Neuronal stem cell (in vitro differentiated cells): ENCODE results near the gene ZNF701. TPM values are rescaled to one million over a fixed set of nuclear protein-coding genes. Genes with fewer than 3 reads are reported as not detected.

ENCODE experiments used
- DNase-seq: peaks from one replicate; pipeline ENCODE4 v3.0.0-alpha.2; 2013; ENCODE audit warnings: low spot score
- H2AFZ ChIP-seq: one replicate; pipeline ENCODE4 v1.6.1; 2013; ENCODE audit warnings: mild to moderate bottlenecking, low read length, inconsistent platforms
- H2AK5ac ChIP-seq: 2 replicates; pipeline ENCODE4 v1.6.1; 2013; ENCODE audit warnings: low read depth, mild to moderate bottlenecking, inconsistent platforms, low read length, moderate library complexity, mixed read lengths
- H2BK120ac ChIP-seq: 2 replicates; pipeline ENCODE4 v1.6.1; 2013; ENCODE audit warnings: low read depth, mild to moderate bottlenecking, inconsistent platforms, low read length, moderate library complexity, mixed read lengths
- H2BK12ac ChIP-seq: one replicate; pipeline ENCODE4 v1.6.1; 2013; ENCODE audit warnings: low read length, inconsistent platforms
- H2BK15ac ChIP-seq: 2 replicates; pipeline ENCODE4 v1.6.1; 2013; ENCODE audit warnings: mild to moderate bottlenecking, low read length, inconsistent platforms, mixed read lengths
- H2BK5ac ChIP-seq: one replicate; pipeline ENCODE4 v1.6.1; 2013; ENCODE audit warnings: inconsistent platforms, mild to moderate bottlenecking, low read length, moderate library complexity
- H3K14ac ChIP-seq: one replicate; pipeline ENCODE4 v1.6.1; 2013; ENCODE audit warnings: low read length, inconsistent platforms
- H3K18ac ChIP-seq: 2 replicates; pipeline ENCODE4 v1.6.1; 2013; ENCODE audit warnings: low read length, inconsistent platforms
- H3K23ac ChIP-seq: 2 replicates; pipeline ENCODE4 v1.6.1; 2013; ENCODE audit warnings: low read depth, mild to moderate bottlenecking, mixed read lengths, low read length, inconsistent platforms; ENCODE audit not compliant: poor library complexity
- H3K27ac ChIP-seq: replicated peaks from 3 replicates; pipeline ENCODE4 v1.5.1; 2013; ENCODE audit warnings: low read length, inconsistent platforms
- H3K27me3 ChIP-seq, 3 experiments: 2 replicates each; pipeline ENCODE4 v1.6.1; 2013; ENCODE audit warnings: low read length in 3 of 3, mild to moderate bottlenecking in 2 of 3, inconsistent platforms in 1 of 3, low read depth in 1 of 3, mixed read lengths in 1 of 3, moderate library complexity in 1 of 3; ENCODE audit not compliant: control insufficient read depth in 3 of 3, insufficient read depth in 3 of 3
- H3K36me3 ChIP-seq, 2 donors: replicated peaks in 1 of 2; 2 replicates each; pipeline ENCODE4 v1.6.1; 2013; ENCODE audit warnings: low read length in 2 of 2; ENCODE audit not compliant: control insufficient read depth in 2 of 2, insufficient read depth in 2 of 2
- H3K4ac ChIP-seq: 2 replicates; pipeline ENCODE4 v1.6.1; 2013; ENCODE audit warnings: inconsistent platforms, mild to moderate bottlenecking, low read length, moderate library complexity
- H3K4me1 ChIP-seq, 2 donors: 1 replicate in 1 of 2; 2 replicates in 1 of 2; pipeline ENCODE4 v1.6.1; 2013; ENCODE audit warnings: low read length in 2 of 2, low read depth in 1 of 2; ENCODE audit not compliant: control insufficient read depth in 2 of 2, insufficient read depth in 1 of 2
- H3K4me2 ChIP-seq: one replicate; pipeline ENCODE4 v1.6.1; 2013; ENCODE audit warnings: mild to moderate bottlenecking, low read length, inconsistent platforms; ENCODE audit not compliant: insufficient read depth, poor library complexity, severe bottlenecking
- H3K4me3 ChIP-seq, 2 donors: 2 replicates each; pipeline ENCODE4 v1.5.1; 2013; ENCODE audit warnings: low read length in 2 of 2, mild to moderate bottlenecking in 2 of 2, inconsistent platforms in 1 of 2, moderate library complexity in 1 of 2
- H3K79me1 ChIP-seq: one replicate; pipeline ENCODE4 v1.6.1; 2013; ENCODE audit warnings: low read depth, mild to moderate bottlenecking, inconsistent platforms, low read length, moderate library complexity
- H3K9ac ChIP-seq: one replicate; pipeline ENCODE4 v1.6.1; 2013; ENCODE audit warnings: mild to moderate bottlenecking, low read depth, low read length, inconsistent platforms; ENCODE audit not compliant: poor library complexity
- H3K9me3 ChIP-seq, 2 donors: replicated peaks in 1 of 2; 2 replicates each; pipeline versions ENCODE3 to v1.6.1; 2013; ENCODE audit warnings: low read length in 2 of 2, mild to moderate bottlenecking in 2 of 2, inconsistent platforms in 1 of 2, low read depth in 1 of 2, mixed read lengths in 1 of 2, moderate library complexity in 1 of 2; ENCODE audit not compliant: control insufficient read depth in 2 of 2, insufficient read depth in 1 of 2
- H4K8ac ChIP-seq: one replicate; pipeline ENCODE4 v1.6.1; 2013; ENCODE audit warnings: low read depth, mild to moderate bottlenecking, inconsistent platforms, low read length, moderate library complexity
- H4K91ac ChIP-seq: one replicate; pipeline ENCODE4 v1.6.1; 2013; ENCODE audit warnings: low read length, low read depth, mild to moderate bottlenecking, inconsistent platforms; ENCODE audit not compliant: poor library complexity
- WGBS, 2 donors: extraction: QIAGEN DNeasy Blood & Tissue Kit; methylation state at CpG; one replicate each; pipeline ENCODE4 v1.1.7; 2013; ENCODE audit warnings: missing lambda C conversion rate in 2 of 2, mixed read lengths in 1 of 2; ENCODE audit not compliant: insufficient read length in 2 of 2, insufficient replicate concordance in 1 of 2; ENCODE audit errors: extremely low coverage in 2 of 2; 5-methylcytosine and 5-hydroxymethylcytosine counted together
- polyA plus RNA-seq, 2 experiments: library from polyadenylated mRNA; stranded (reverse); fragments of 200-250 nt; gene quantifications; one replicate each; pipeline ENCODE4 v1.2.3, GENCODE V29; 2013

The ZNF701 gene
- 5.6 TPM for polyA plus RNA-seq (2013, experiment 1 of 2)
- 5.8 TPM for polyA plus RNA-seq (2013, experiment 2 of 2)

DNA sequence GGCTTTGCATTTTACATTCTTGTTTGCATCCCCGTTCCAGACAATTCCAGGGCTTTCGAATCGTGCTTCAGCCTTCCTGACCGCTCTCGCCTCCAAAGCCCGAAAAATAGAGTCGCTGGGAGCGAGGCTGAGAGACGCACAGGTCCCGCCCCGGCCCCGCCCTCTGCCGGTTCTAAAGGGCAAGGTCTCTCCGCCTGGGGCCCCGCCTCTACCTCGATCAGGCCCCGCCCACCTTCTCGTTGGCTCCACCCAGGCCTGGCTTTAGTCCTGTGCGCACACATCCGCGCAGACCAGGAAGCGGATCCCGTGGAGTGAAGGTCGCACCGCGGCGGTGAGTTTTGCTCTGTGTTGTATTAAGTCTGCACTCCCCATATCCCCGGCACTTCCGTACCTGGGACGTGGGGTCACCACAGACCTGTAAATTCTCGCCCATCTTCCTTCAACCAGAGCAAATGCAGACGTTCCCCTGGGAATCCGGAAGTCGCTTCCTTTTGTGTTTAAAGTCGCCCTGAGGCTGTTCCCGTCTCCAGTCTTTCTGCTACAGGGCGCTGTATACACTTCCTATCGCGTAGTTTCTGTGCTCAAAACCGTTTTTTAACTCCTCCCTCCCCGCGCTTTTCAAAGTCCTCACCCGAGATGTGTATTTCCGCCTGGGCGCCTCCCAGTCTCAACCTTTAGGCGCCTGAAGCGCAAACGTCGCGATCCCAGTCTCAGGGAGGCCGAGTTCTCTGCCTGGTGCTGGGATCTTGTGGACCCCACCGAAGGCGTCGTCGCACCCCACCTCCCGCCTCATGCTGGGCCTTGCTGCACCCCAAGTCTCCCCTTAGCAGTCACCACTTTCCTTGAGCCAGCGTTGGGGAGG is at the start of gene ZNF701:
Gene ZNF701, plus strand, starts transcription at position 288 of the 862 bp plus-strand sequence. CDS start 3,861 bp downstream, outside the sequence.
- Histone ChIP-seq H3K4me1 (peaks cover 0 to 2% of the 10 kb centered on the region in 2 donors), H3K27ac (peak within 1 kb of the TSS; percentile 95), H3K27me3 (no peaks in the 10 kb centered on the region), H3K79me1 (peaks cover 5% of the 10 kb centered on the region), H3K4me2 (peak within 1 kb of the TSS; percentile 96), H4K91ac (no peak within 1 kb of the TSS), H3K14ac (peak within 1 kb of the TSS; percentile 40), H3K18ac (peak within 1 kb of the TSS; percentile 89), H2BK15ac (no peak within 1 kb of the TSS), H3K9ac (peak within 1 kb of the TSS; percentile 90), H3K23ac (peak within 1 kb of the TSS; percentile 80), H2BK12ac (no peak within 1 kb of the TSS), H2BK5ac (no peak within 1 kb of the TSS), H3K9me3 (peaks cover 0 to 12% of the 10 kb centered on the region in 2 donors), H2AK5ac (no peak within 1 kb of the TSS), H3K4me3 (peak within 1 kb of the TSS; percentile 84 to 95), H2BK120ac (no peak within 1 kb of the TSS), H3K36me3 (peaks cover 6 to 35% of the 10 kb centered on the region in 2 donors), H3K4ac (no peak within 1 kb of the TSS), H2AFZ (peak within 1 kb of the TSS; percentile 88), H4K8ac (no peak within 1 kb of the TSS)
- peak; percentile 92 for DNase-seq
- no CpG with 5 or more reads among the region's 57 CpGs for WGBS, 2 donors

DNA sequence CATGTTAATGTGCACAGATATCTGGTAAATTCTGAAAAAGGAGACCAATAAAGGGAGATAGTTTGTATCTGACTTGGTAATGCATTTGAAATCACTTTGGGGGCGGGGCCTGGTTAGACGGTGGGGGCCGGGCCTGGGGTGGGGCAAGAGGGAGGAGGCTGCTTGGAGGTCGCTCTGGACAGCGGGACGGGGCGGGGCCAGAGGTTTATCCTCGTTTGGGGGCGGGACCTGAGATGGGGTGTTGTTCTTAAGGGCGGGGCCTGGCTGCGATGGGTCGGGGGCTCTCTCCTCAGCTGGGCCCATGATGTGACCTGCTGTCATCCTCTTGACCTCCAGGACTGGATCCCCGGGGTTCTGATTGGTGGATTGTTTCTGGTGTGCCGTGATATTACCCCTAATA is 47.5 kb upstream of the ZNF701 start:
- peaks cover 0 to 6% of the 10 kb centered on the region in 2 donors for H3K9me3 ChIP-seq
- no peak overlapping the region for H2AFZ ChIP-seq
- H2BK15ac ChIP-seq, result no peak overlapping the region
- no peak overlapping the region for H4K91ac ChIP-seq
- no CpG with 5 or more reads among the region's 14 CpGs for WGBS, 2 donors
- peaks cover 0 to 12% of the 10 kb centered on the region in 2 donors for H3K4me1 ChIP-seq
- H3K4me2 ChIP-seq, result no peak overlapping the region
- no peak overlapping the region for H4K8ac ChIP-seq
- no peak overlapping the region for H3K4ac ChIP-seq
- no peak overlapping the region for H3K4me3 ChIP-seq
- H3K27me3 ChIP-seq, result no peaks in the 10 kb centered on the region
- H2AK5ac ChIP-seq, result no peak overlapping the region
- H3K14ac ChIP-seq, result no peak overlapping the region
- DNase-seq, result no peak
- H3K23ac ChIP-seq, result no peak overlapping the region
- no peak overlapping the region for H3K9ac ChIP-seq
- no peak overlapping the region for H2BK5ac ChIP-seq
- no peak overlapping the region for H3K18ac ChIP-seq
- no peaks in the 10 kb centered on the region for H3K79me1 ChIP-seq
- no peak overlapping the region for H2BK12ac ChIP-seq
- no peak overlapping the region for H2BK120ac ChIP-seq
- H3K27ac ChIP-seq, result no peak overlapping the region
- no peaks in the 10 kb centered on the region for H3K36me3 ChIP-seq

DNA sequence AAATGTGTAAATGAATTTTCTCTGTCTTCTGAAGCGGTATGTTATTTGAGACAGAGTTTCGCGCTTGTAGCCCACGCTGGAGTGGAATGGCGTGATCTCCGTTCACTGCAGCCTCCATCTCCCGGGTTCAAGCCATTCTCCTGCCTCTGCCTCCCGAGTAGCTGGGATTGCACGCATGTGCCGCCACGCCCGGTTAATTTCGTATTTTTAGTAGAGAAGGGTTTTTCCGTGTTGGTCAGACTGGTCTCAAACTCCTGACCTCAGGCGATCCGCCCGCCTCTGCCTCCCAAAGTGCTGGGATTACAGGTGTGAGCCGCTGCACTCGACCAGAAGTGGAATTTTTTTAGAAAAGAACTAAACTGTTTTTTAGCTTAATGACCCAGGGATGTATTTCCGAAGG is 46.0 kb upstream of the ZNF701 start:
- no peak overlapping the region for H3K4me3 ChIP-seq
- no peaks in the 10 kb centered on the region for H3K79me1 ChIP-seq
- no peaks in the 10 kb centered on the region for H3K27me3 ChIP-seq
- peaks cover 0 to 6% of the 10 kb centered on the region in 2 donors for H3K9me3 ChIP-seq
- H3K18ac ChIP-seq, result no peak overlapping the region
- H2BK120ac ChIP-seq, result no peak overlapping the region
- DNase-seq, result no peak
- H3K23ac ChIP-seq, result no peak overlapping the region
- no peak overlapping the region for H4K8ac ChIP-seq
- H2AK5ac ChIP-seq, result no peak overlapping the region
- peaks cover 0 to 10% of the 10 kb centered on the region in 2 donors for H3K4me1 ChIP-seq
- H3K4me2 ChIP-seq, result no peak overlapping the region
- no peak overlapping the region for H3K4ac ChIP-seq
- no CpG with 5 or more reads among the region's 20 CpGs for WGBS, 2 donors
- no peak overlapping the region for H3K27ac ChIP-seq
- H2BK15ac ChIP-seq, result no peak overlapping the region
- H2AFZ ChIP-seq, result no peak overlapping the region
- no peak overlapping the region for H3K9ac ChIP-seq
- H4K91ac ChIP-seq, result no peak overlapping the region
- no peak overlapping the region for H2BK12ac ChIP-seq
- no peak overlapping the region for H2BK5ac ChIP-seq
- no peak overlapping the region for H3K14ac ChIP-seq
- peaks cover 0 to 2% of the 10 kb centered on the region in 2 donors for H3K36me3 ChIP-seq
